Smooth muscle cell (in vitro differentiated cells): ENCODE data around the gene HRNR. TPM values are rescaled to one million over a fixed set of nuclear protein-coding genes. Genes with fewer than 3 reads are reported as not detected.

Experiments
- DNase-seq: peaks from one replicate; lab custom pipeline; 2025; ENCODE audit not compliant: unreplicated experiment; lab: John Stamatoyannopoulos, UW
- H2AFZ ChIP-seq: fragments of 200-600 bp; sonication (generic); 2 replicates; pipeline ENCODE4 v1.6.0; 2016; ENCODE audit warnings: antibody characterized with exemption, low read depth, mild to moderate bottlenecking
- H3F3A ChIP-seq: fragments of 200-600 bp; sonication (generic); 2 replicates; pipeline ENCODE4 v1.6.0; 2017; ENCODE audit warnings: antibody characterized with exemption, low read depth
- H3K27ac ChIP-seq: fragments of 200-600 bp; sonication (generic); 2 replicates; pipeline ENCODE4 v1.5.1; 2016; ENCODE audit warnings: low read depth, mild to moderate bottlenecking
- H3K27me3 ChIP-seq: fragments of 200-600 bp; sonication (generic); 2 replicates; pipeline ENCODE4 v1.6.1; 2016; ENCODE audit warnings: low read depth, mild to moderate bottlenecking
- H3K36me3 ChIP-seq: fragments of 200-600 bp; sonication (generic); 2 replicates; pipeline ENCODE4 v1.5.1; 2016; ENCODE audit warnings: low read depth
- H3K4me1 ChIP-seq: fragments of 200-600 bp; sonication (generic); 2 replicates; pipeline ENCODE4 v1.5.1; 2016; ENCODE audit warnings: low read depth
- H3K4me2 ChIP-seq: fragments of 200-600 bp; sonication (generic); 2 replicates; pipeline ENCODE4 v1.6.0; 2016; ENCODE audit warnings: mild to moderate bottlenecking
- H3K4me3 ChIP-seq: fragments of 200-600 bp; sonication (generic); 2 replicates; pipeline ENCODE4 v1.5.1; 2016; ENCODE audit warnings: mild to moderate bottlenecking
- H3K79me2 ChIP-seq: fragments of 200-600 bp; sonication (generic); 2 replicates; pipeline ENCODE4 v1.6.0; 2016; ENCODE audit warnings: low read depth, mild to moderate bottlenecking
- H3K9ac ChIP-seq: fragments of 200-600 bp; sonication (generic); 2 replicates; pipeline ENCODE4 v1.6.0; 2016; ENCODE audit warnings: low read depth
- H3K9me3 ChIP-seq: fragments of 200-600 bp; sonication (generic); replicated peaks from 2 replicates; pipeline ENCODE4 v1.5.1; 2016; ENCODE audit warnings: low read depth
- H4K20me1 ChIP-seq: fragments of 200-600 bp; sonication (generic); 2 replicates; pipeline ENCODE4 v1.6.0; 2016; ENCODE audit warnings: low read depth
- WGBS: methylation state at CpG from one replicate; pipeline ENCODE4 v1.1.7; 2016; ENCODE audit warnings: low lambda C conversion rate; 5-methylcytosine and 5-hydroxymethylcytosine counted together
- polyA plus RNA-seq: library from polyadenylated mRNA; unstranded; fragments of >200 nt; fragmentation: Nextera tagmentation; extraction: Ambion mirVana; gene quantifications from 2 replicates; pipeline ENCODE4 v1.2.1, GENCODE V29; 2016
- total RNA-seq: library from RNA; depleted of rRNA; stranded (reverse); fragments of >200 nt; gene quantifications from 2 replicates; pipeline ENCODE4 v1.2.3, GENCODE V29; 2014
- TF ChIP-seq, protein P1 (sequence below): fragments of 200-600 bp; sonication (generic); IDR thresholded peaks from 2 replicates; pipeline ENCODE4 v1.5.1; 2017; ENCODE audit warnings: borderline replicate concordance, mild to moderate bottlenecking, antibody characterized with exemption; ENCODE audit not compliant: insufficient read depth, poor library complexity, severe bottlenecking

The HRNR gene
- total and polyA plus RNA-seq, 2 experiments from 2014 or later: not detected

GRCh38 chr1:152167835-152168534, 56.0 kb downstream of the HRNR start:
- H3K4me2 ChIP-seq: no peak overlapping the region

GRCh38 chr1:152166966-152167365, 57.0 kb downstream of the HRNR start:
- Histone ChIP-seq H3K36me3 (no peaks in the 10 kb centered on the region), H2AFZ (no peak overlapping the region), H3K27ac (no peak overlapping the region), H3K79me2 (no peaks in the 10 kb centered on the region), H3K9me3 (no peaks in the 10 kb centered on the region), H3K4me1 (no peaks in the 10 kb centered on the region), H3K27me3 (no peaks in the 10 kb centered on the region), H4K20me1 (no peaks in the 10 kb centered on the region), H3F3A (no peaks in the 10 kb centered on the region), H3K4me3 (no peak overlapping the region), H3K4me2 (no peak overlapping the region), H3K9ac (no peak overlapping the region)
- 22% methylated on average over 1 of the region's 1 CpG for WGBS
- no peak for DNase-seq
- TF ChIP-seq, protein P1, sequence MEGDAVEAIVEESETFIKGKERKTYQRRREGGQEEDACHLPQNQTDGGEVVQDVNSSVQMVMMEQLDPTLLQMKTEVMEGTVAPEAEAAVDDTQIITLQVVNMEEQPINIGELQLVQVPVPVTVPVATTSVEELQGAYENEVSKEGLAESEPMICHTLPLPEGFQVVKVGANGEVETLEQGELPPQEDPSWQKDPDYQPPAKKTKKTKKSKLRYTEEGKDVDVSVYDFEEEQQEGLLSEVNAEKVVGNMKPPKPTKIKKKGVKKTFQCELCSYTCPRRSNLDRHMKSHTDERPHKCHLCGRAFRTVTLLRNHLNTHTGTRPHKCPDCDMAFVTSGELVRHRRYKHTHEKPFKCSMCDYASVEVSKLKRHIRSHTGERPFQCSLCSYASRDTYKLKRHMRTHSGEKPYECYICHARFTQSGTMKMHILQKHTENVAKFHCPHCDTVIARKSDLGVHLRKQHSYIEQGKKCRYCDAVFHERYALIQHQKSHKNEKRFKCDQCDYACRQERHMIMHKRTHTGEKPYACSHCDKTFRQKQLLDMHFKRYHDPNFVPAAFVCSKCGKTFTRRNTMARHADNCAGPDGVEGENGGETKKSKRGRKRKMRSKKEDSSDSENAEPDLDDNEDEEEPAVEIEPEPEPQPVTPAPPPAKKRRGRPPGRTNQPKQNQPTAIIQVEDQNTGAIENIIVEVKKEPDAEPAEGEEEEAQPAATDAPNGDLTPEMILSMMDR: no peak

More at GRCh38 chr1:152167835-152168534, 56.0 kb downstream of the HRNR start:
- Histone ChIP-seq H3K27ac (no peak overlapping the region), H3K36me3 (no peaks in the 10 kb centered on the region), H3K4me1 (no peaks in the 10 kb centered on the region), H3K79me2 (no peaks in the 10 kb centered on the region), H3K9me3 (no peaks in the 10 kb centered on the region), H3F3A (no peaks in the 10 kb centered on the region), H4K20me1 (no peaks in the 10 kb centered on the region), H3K9ac (no peak overlapping the region), H2AFZ (no peak overlapping the region), H3K4me3 (no peak overlapping the region), H3K27me3 (no peaks in the 10 kb centered on the region)
- DNase-seq: no peak
- TF ChIP-seq, protein P1: no peak
- WGBS: 36% methylated on average over 3 of the region's 3 CpGs

DNA sequence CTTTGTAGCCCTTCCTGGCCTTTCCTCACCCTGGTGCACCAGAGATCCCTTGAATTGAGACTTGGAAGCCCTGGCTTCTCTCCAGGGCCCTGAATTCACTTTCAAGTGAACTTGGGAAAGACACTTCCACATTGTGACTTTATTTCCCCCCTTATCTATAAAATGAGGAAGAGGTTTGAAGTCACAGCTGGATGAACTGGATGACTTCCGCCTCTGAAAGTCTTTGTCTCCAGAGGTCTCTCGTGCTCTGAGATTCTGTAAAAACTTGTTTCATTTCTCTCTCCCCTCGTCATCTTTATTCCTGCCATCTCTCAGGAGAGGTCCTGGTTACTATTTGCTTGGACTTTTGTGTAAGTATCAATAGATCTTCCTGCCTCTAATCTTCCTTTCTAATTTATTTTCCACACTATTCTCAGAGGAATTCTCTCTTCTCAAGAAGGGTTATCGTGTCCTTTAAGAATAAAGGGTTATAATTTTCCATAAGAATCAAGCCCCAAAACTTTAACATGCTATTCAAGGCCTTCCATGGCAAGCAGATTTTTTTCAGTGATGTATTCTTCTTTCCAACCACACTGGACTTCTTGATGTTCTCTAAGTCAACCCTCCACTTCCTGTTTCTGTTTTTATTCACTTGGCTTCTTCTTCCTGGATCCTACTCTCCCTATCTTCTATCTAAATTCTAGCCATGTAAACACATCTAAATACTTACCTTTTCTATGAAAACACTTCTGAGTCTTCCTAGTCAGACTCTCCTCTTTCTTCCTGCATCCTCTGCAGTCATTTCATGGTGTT, 58.5 kb downstream of the HRNR start:
- DNase-seq: no peak
- Histone ChIP-seq H3K4me1 (no peaks in the 10 kb centered on the region), H3K27me3 (no peaks in the 10 kb centered on the region), H3K36me3 (no peaks in the 10 kb centered on the region), H3K27ac (no peak overlapping the region), H3K9ac (no peak overlapping the region), H3K4me2 (no peak overlapping the region), H3K9me3 (no peaks in the 10 kb centered on the region), H3K4me3 (no peak overlapping the region), H2AFZ (no peak overlapping the region), H3K79me2 (no peaks in the 10 kb centered on the region), H3F3A (no peaks in the 10 kb centered on the region), H4K20me1 (no peaks in the 10 kb centered on the region)
- 76% methylated on average over 4 of the region's 4 CpGs for WGBS
- TF ChIP-seq, protein P1: no peak
